Measurements from ENCODE around the gene RALGDS. TPM values are rescaled to one million over a fixed set of nuclear protein-coding genes. Genes with fewer than 3 reads are reported as not detected.
"Not testable (repeated sequence)": the region's sequence is repeated elsewhere in the genome, so short reads cannot be mapped to it uniquely, and the experiment has no call there.

Gene RALGDS
- total and polyA plus RNA-seq, 9 donors, result 26.2 to 139 (median 48.8) TPM

DNA sequence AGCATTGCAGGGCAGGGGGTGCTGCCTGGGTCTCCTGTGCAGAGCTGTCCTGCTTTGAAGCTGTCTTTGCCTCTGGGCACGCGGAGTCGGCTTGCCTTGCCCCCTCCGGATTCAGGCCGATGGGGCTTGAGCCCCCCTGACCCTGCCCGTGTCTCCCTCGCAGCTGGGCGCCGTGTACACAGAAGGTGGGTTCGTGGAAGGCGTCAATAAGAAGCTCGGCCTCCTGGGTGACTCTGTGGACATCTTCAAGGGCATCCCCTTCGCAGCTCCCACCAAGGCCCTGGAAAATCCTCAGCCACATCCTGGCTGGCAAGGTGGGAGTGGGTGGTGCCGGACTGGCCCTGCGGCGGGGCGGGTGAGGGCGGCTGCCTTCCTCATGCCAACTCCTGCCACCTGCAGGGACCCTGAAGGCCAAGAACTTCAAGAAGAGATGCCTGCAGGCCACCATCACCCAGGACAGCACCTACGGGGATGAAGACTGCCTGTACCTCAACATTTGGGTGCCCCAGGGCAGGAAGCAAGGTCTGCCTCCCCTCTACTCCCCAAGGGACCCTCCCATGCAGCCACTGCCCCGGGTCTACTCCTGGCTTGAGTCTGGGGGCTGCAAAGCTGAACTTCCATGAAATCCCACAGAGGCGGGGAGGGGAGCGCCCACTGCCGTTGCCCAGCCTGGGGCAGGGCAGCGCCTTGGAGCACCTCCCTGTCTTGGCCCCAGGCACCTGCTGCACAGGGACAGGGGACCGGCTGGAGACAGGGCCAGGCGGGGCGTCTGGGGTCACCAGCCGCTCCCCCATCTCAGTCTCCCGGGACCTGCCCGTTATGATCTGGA is 56.6 kb downstream of the RALGDS start:
- Histone ChIP-seq H3K4me3 (no peak overlapping the region), H3K4me1 (ENCODE audit: insufficient read depth) (no peaks in the 10 kb centered on the region), H3K9me3 (no peaks in the 10 kb centered on the region), H3K27ac (no peak overlapping the region), H3K27me3 (no peaks in the 10 kb centered on the region), H3K36me3 (no peaks in the 10 kb centered on the region)
- DNase-seq, result no peak
- TF ChIP-seq EP300 (IDR thresholded peaks at IDR 0.05) (no peak), POLR2A (IDR thresholded peaks at IDR 0.05) (no peak)
- TF ChIP-seq, protein P1, sequence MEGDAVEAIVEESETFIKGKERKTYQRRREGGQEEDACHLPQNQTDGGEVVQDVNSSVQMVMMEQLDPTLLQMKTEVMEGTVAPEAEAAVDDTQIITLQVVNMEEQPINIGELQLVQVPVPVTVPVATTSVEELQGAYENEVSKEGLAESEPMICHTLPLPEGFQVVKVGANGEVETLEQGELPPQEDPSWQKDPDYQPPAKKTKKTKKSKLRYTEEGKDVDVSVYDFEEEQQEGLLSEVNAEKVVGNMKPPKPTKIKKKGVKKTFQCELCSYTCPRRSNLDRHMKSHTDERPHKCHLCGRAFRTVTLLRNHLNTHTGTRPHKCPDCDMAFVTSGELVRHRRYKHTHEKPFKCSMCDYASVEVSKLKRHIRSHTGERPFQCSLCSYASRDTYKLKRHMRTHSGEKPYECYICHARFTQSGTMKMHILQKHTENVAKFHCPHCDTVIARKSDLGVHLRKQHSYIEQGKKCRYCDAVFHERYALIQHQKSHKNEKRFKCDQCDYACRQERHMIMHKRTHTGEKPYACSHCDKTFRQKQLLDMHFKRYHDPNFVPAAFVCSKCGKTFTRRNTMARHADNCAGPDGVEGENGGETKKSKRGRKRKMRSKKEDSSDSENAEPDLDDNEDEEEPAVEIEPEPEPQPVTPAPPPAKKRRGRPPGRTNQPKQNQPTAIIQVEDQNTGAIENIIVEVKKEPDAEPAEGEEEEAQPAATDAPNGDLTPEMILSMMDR (IDR thresholded peaks at IDR 0.05), result no peak
- 91 to 93% (median 92%) methylated on average over 29 to 30 of the region's 30 CpGs for WGBS, 3 donors
- intact Hi-C loops (cut with DNase I), result no loop called here

DNA sequence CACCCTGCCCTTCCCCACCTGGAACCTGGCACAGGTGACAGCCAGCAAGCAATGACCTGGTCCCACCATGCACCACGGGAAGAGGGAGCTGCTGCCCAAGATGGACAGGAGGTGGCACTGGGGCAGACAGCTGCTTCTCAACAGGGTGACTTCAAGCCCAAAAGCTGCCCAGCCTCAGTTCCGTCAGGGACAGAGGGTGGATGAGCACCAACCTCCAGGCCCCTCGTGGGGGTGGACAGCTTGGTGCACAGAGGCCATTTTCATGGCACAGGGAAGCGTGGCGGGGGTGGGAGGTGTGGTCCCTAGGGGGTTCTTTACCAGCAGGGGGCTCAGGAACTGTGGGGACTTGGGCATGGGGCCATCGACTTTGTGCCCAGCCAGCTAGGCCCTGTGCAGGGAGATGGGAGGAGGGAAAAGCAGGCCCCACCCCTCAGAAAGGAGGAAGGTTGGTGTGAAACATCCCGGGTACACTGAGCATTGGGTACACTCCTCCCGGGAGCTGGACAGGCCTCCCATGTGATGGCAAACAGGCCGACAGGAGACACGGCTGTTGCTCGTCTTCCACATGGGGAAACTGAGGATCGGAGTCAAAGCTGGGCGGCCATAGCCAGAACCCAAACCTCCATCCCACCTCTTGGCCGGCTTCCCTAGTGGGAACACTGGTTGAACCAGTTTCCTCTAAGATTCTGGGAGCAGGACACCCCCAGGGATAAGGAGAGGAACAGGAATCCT is 57.4 kb downstream of the RALGDS start:
- H3K36me3 ChIP-seq, result no peaks in the 10 kb centered on the region
- intact Hi-C loops (cut with DNase I), result no loop called here
- TF ChIP-seq EP300 (IDR thresholded peaks at IDR 0.05), result no peak
- TF ChIP-seq POLR2A (IDR thresholded peaks at IDR 0.05), result no peak
- TF ChIP-seq, protein P1 (IDR thresholded peaks at IDR 0.05), result no peak
- H3K4me3 ChIP-seq, result no peak overlapping the region
- WGBS, 3 donors, result 79 to 85% (median 80%) methylated on average over 14 of the region's 14 CpGs
- H3K27me3 ChIP-seq, result no peaks in the 10 kb centered on the region
- H3K9me3 ChIP-seq, result no peaks in the 10 kb centered on the region
- no peak overlapping the region for H3K27ac ChIP-seq
- no peak for DNase-seq
- no peaks in the 10 kb centered on the region for H3K4me1 ChIP-seq (ENCODE audit: insufficient read depth)

DNA sequence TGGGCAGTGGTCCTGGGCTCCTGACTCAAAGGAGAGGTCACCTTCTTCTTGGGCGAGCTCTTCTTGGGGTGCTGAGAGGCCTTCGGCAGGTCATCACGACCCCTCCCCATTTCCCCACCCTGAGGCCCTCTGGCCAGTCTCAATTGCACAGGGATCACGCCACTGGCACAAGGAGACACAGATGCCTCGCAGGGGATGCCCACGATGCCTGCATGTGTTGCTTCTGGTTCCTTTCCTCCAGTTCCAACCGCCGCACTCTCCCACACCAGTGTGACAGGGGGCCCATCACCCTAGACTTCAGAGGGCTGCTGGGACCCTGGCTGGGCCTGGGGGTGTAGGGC is 57.9 kb downstream of the RALGDS start:
- H3K9me3 ChIP-seq, result no peaks in the 10 kb centered on the region
- WGBS, 3 donors, result 90 to 97% (median 92%) methylated on average over 8 of the region's 8 CpGs
- intact Hi-C loops (cut with DNase I), result no loop called here
- no peak overlapping the region for H3K4me3 ChIP-seq
- TF ChIP-seq, protein P1 (IDR thresholded peaks at IDR 0.05), result no peak
- TF ChIP-seq POLR2A (IDR thresholded peaks at IDR 0.05) (no peak), EP300 (IDR thresholded peaks at IDR 0.05) (no peak)
- DNase-seq, result no peak
- no peak overlapping the region for H3K27ac ChIP-seq
- no peaks in the 10 kb centered on the region for H3K27me3 ChIP-seq
- H3K4me1 ChIP-seq (ENCODE audit: insufficient read depth), result no peaks in the 10 kb centered on the region
- H3K36me3 ChIP-seq, result no peaks in the 10 kb centered on the region

DNA sequence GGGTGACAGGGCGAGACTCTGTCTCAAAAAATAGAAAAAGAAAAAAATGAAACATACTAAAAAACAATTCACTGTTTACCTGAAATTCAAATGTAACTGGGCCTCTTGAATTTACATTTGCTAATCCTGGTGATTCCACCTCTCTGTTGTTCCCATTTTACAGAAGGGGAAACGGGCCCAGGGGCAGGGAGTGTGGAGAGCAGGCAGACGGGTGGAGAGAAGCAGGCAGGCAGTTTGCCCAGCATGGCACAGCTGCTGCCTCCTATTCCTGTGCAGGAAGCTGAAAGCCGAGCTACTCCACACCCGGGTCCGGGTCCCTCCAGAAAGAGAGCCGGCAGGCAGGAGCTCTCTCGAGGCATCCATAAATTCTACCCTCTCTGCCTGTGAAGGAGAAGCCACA is 58.5 kb downstream of the RALGDS start:
- H3K27ac ChIP-seq; H3K4me3 ChIP-seq; H3K4me1 ChIP-seq (ENCODE audit: insufficient read depth); DNase-seq; H3K36me3 ChIP-seq; H3K9me3 ChIP-seq; intact Hi-C loops (cut with DNase I); H3K27me3 ChIP-seq: not testable (repeated sequence)
- WGBS, 3 donors, result 64 to 68% (median 67%) methylated on average over 3 to 7 of the region's 8 CpGs

DNA sequence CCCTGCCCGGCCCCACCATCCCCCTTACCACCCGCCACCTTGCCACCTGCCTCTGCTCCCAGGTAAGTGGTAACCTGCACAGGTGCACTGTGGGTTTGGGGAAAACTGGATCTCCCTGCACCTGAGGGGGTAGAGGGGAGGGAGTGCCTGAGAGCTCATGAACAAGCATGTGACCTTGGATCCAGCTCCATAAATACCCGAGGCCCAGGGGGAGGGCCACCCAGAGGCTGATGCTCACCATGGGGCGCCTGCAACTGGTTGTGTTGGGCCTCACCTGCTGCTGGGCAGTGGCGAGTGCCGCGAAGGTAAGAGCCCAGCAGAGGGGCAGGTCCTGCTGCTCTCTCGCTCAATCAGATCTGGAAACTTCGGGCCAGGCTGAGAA is 59.3 kb downstream of the RALGDS start, which contains the start of gene CEL:
Gene CEL (plus strand): TSS at position 218 of the 382 bp plus-strand sequence. CDS start 22 bp downstream, at position 240.
- not testable (repeated sequence) for H3K9me3 ChIP-seq
- 48 to 71% (median 62%) methylated on average over 2 to 3 of the region's 9 CpGs for WGBS, 3 donors

DNA sequence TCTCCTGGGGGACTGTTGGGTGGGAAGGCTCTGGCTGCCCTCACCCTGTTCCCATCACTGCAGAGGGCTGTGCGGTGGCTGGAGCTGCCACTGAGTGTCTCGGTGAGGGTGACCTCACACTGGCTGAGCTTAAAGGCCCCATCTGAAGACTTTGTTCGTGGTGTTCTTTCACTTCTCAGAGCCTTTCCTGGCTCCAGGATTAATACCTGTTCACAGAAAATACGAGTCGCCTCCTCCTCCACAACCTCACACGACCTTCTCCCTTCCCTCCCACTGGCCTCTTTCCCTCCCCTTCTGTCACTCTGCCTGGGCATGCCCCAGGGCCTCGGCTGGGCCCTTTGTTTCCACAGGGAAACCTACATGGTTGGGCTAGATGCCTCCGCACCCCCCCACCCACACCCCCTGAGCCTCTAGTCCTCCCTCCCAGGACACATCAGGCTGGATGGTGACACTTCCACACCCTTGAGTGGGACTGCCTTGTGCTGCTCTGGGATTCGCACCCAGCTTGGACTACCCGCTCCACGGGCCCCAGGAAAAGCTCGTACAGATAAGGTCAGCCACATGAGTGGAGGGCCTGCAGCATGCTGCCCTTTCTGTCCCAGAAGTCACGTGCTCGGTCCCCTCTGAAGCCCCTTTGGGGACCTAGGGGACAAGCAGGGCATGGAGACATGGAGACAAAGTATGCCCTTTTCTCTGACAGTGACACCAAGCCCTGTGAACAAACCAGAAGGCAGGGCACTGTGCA is 59.8 kb downstream of the RALGDS start:
- H3K36me3 ChIP-seq; intact Hi-C loops (cut with DNase I); H3K27ac ChIP-seq; H3K27me3 ChIP-seq; DNase-seq; H3K4me3 ChIP-seq; H3K4me1 ChIP-seq (ENCODE audit: insufficient read depth); H3K9me3 ChIP-seq: not testable (repeated sequence)
- WGBS, 3 donors, result 66 to 69% (median 66%) methylated on average over 14 of the region's 14 CpGs

More for the DNA sequence above, 59.3 kb downstream of the RALGDS start, which contains the start of gene CEL:
- H3K36me3 ChIP-seq; H3K4me3 ChIP-seq; H3K4me1 ChIP-seq (ENCODE audit: insufficient read depth); DNase-seq; H3K27ac ChIP-seq; H3K27me3 ChIP-seq; intact Hi-C loops (cut with DNase I): not testable (repeated sequence)
